ENCODE data around the gene B3GALT5.
"Not testable (repeated sequence)": the region's sequence is repeated elsewhere in the genome, so short reads cannot be mapped to it uniquely, and the experiment has no call there.

The B3GALT5 gene

GRCh38 chr21:39612233-39613040 lies at the start of gene B3GALT5:
B3GALT5 (plus strand) TSS chr21:39612940; CDS start chr21:39660560, 47,620 bp downstream.
- peak; percentile 5 for DNase-seq

GRCh38 chr21:39564200-39564599 lies 48.5 kb upstream of the B3GALT5 start:
- no peak for DNase-seq

GRCh38 chr21:39567180-39567972 lies 45.4 kb upstream of the B3GALT5 start:
- no peak for DNase-seq

GRCh38 chr21:39568361-39568760 lies 44.4 kb upstream of the B3GALT5 start:
- no peak for DNase-seq

GRCh38 chr21:39575775-39576174 lies 37.0 kb upstream of the B3GALT5 start:
- DNase-seq = no peak

GRCh38 chr21:39576518-39577128 lies 36.1 kb upstream of the B3GALT5 start:
- no peak for DNase-seq

- no peak for DNase-seq
Observed at GRCh38 chr21:39579734-39580332, 32.9 kb upstream of the B3GALT5 start.

- DNase-seq = no peak
Observed at GRCh38 chr21:39580744-39581143, 32.0 kb upstream of the B3GALT5 start.

- DNase-seq = no peak
Observed at GRCh38 chr21:39581414-39581813, 31.3 kb upstream of the B3GALT5 start.

GRCh38 chr21:39582749-39583148 lies 30.0 kb upstream of the B3GALT5 start:
- DNase-seq = no peak

GRCh38 chr21:39583586-39583985 lies 29.2 kb upstream of the B3GALT5 start:
- not testable (repeated sequence) for DNase-seq

GRCh38 chr21:39587376-39587775 lies 25.4 kb upstream of the B3GALT5 start:
- no peak for DNase-seq

- DNase-seq = no peak
Observed at GRCh38 chr21:39588884-39589283, 23.9 kb upstream of the B3GALT5 start.

- DNase-seq = no peak
Observed at GRCh38 chr21:39593522-39593921, 19.2 kb upstream of the B3GALT5 start.

- DNase-seq = no peak
Observed at GRCh38 chr21:39595465-39595864, 17.3 kb upstream of the B3GALT5 start.

- DNase-seq = no peak
Observed at GRCh38 chr21:39597595-39597994, 15.1 kb upstream of the B3GALT5 start.

- DNase-seq = no peak
Observed at GRCh38 chr21:39599191-39599970, 13.4 kb upstream of the B3GALT5 start.

- DNase-seq = no peak
Observed at GRCh38 chr21:39601187-39601928, 11.4 kb upstream of the B3GALT5 start.

GRCh38 chr21:39602076-39602689 lies 10.6 kb upstream of the B3GALT5 start:
- DNase-seq = no peak

- DNase-seq = no peak
Observed at GRCh38 chr21:39602793-39603192, 9.9 kb upstream of the B3GALT5 start.

GRCh38 chr21:39604951-39605350 lies 7.8 kb upstream of the B3GALT5 start:
- no peak for DNase-seq
